Endothelial cell of hepatic sinusoid (primary cell): Measurements from ENCODE around the gene ZNF544.
"Not testable (repeated sequence)": the region's sequence is repeated elsewhere in the genome, so short reads cannot be mapped to it uniquely, and the experiment has no call there.

ENCODE experiments used
- in situ Hi-C: cut with HindIII; loops from 2 replicates; pipeline ENCODE4 v1.10.0; 2017; ENCODE audit warnings: low sequenced_read_pairs

The ZNF544 gene

DNA sequence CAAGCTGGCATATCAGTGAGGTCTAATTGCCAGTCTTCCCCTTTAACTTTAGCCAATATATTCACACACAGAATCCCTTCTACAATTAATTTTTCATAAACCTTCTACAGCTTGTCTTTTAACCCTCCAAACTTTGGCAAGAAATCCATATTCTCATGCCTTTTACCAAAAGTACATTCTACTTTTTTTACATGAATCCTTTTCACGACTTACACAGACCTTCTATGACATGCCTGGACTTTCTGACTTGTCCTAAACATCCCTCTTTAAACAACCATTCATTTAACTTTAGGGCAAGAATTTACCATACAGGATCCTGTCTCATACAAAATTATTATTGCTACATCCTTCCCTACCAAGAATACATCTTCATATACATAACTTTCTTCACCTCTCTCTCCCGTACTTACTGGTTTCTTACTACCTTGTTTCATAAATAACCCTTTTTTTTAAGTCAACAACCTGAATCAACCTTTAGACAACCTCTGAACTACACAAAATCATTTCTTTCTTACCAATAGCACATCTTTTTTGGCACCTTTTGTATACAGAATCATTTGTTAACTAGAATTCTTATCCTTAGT lies 23.5 kb downstream of the ZNF544 start:
- in situ Hi-C loops: no loop called here

DNA sequence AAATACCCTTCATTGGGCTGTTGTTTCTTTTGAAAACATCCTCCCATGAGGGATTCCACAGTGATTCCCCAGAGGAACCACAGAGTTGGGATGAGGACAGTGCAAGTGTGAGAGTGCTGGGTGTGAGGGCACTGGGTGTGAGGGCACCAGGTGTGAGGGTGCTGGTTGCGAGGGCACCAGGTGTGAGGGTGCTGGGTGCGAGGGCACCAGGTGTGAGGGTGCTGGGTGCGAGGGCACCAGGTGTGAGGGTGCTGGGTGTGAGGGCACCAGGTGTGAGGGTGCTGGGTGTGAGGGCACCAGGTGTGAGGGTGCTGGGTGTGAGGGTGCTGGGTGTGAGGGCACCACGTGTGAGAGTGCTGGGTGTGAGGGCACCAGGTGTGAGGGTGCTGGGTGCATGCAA lies 29.5 kb downstream of the ZNF544 start:
- in situ Hi-C loops: not testable (repeated sequence)

DNA sequence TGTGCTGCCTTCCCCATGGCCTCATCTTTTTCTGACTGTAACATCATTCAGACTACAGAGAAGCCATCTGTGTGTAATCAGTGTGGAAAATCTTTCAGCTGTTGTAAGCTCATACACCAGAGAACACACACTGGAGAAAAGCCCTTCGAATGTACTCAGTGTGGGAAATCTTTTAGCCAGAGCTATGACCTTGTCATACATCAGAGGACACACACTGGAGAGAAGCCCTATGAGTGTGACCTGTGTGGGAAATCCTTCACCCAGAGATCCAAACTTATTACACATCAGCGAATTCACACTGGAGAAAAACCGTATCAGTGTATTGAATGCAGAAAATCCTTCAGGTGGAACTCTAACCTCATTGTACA lies 32.9 kb downstream of the ZNF544 start:
- in situ Hi-C loops: loop anchor here (5.0 kb wide), 1 partner anchor 34 kb away; the partner anchor contains the start of gene ZNF544

DNA sequence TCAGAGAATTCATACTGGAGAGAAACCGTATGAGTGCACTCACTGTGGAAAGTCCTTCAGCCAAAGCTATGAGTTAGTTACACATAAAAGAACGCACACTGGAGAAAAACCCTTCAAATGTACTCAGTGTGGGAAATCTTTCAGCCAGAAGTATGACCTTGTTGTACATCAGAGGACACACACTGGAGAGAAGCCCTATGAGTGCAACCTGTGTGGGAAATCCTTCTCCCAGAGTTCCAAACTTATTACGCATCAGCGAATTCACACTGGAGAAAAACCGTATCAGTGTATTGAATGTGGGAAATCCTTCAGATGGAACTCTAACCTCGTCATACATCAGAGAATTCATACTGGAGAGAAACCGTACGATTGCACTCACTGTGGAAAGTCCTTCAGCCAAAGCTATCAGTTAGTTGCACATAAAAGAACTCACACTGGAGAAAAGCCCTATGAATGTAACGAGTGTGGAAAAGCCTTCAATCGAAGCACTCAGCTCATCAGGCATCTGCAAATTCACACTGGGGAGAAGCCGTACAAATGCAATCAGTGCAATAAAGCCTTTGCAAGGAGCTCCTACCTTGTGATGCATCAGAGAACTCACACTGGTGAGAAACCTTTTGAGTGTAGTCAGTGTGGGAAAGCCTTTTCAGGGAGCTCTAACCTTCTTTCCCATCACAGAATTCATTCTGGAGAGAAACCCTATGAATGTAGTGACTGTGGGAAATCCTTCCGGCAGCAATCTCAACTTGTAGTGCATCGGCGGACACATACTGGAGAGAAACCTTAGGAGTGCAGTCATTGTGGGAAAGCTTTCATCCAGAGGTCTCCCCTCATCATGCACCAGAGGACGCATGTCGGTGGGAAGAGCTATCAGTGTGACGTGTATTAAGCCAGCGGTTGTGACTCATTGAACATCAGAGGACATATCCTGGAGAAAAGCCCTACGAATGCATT lies 33.5 kb downstream of the ZNF544 start:
- in situ Hi-C loops: loop anchor here (5.0 kb wide), 1 partner anchor 35 kb away; the partner anchor contains the start of gene ZNF544

DNA sequence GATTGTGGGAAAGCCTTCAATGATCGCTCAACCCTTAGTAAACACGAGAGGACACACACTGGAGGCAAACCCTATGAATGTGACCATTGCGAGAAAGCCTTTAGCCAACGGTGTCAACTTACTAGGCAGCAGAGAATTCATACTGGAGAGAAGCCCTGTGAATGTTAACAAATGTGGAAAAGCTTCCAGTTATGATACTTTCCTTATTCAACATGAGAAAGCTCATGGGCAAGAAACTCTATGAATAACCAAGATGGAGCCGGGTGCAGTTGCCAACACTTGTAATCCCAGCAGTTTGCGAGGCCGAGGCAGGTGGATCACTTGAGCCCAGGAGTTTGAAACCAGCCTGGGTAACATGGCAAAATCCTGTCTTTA lies 34.2 kb downstream of the ZNF544 start:
- in situ Hi-C loops: loop anchor here (5.0 kb wide), 1 partner anchor 36 kb away; the partner anchor contains the start of gene ZNF544

DNA sequence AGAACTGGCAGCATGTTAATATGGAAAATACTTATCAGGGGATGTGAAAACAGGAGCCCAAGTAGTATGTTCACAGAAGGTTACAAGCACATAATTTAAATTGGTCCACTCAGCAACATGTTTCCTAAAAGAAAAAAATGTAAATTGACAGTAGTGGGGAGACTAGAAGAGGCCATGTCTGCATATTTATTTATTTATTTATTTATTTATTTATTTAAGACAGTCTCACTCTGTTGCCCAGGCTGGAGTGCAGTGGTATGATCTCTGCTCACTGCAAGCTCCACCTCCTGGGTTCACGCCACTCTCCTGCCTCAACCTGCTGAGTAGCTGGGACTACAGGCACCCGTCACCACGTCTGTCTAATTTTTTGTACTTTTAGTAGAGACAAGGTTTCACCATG lies 36.4 kb downstream of the ZNF544 start:
- in situ Hi-C loops: no loop called here

DNA sequence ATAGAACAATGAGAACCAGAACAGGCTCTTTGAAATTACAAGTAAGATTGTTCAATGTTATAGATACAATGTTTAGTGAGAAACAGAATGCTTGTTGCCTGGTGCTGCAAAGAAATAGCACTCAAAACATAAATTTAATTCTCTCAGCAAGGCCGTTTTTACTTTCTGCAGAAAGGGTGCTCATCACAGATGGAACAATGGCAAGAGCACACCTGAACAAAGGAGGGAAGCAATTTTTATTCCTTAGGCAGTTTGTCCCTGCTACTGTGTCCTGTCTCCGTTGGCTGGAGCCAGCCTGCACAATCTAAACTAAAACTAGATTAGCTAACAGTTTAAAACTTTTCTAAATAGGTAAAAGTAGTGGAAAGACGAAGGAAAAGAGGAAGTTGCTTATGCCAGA lies 39.6 kb downstream of the ZNF544 start:
- in situ Hi-C loops: no loop called here

DNA sequence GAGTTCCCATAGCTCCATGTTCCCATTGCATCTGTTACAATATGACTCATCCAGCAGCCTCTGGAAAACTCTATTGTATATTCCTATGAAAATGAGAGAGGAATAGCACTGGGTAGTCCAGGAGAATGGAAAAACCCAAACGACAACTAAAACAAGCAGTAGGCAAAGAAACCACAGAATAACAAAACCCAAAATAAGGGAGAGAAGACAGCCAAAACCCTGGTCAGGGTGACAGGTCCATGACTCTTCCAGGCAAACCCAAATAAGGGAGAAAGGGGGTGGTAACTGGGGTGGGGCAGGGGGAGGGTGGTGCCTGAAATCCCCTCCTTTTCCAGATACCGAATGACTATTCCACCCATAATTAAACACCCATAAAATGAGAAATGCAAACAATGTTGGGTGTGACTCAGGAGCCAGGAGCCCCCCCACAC lies 46.1 kb downstream of the ZNF544 start:
- in situ Hi-C loops: loop anchor here (5.0 kb wide), 1 partner anchor 87 kb away; no protein-coding TSS in a partner anchor

DNA sequence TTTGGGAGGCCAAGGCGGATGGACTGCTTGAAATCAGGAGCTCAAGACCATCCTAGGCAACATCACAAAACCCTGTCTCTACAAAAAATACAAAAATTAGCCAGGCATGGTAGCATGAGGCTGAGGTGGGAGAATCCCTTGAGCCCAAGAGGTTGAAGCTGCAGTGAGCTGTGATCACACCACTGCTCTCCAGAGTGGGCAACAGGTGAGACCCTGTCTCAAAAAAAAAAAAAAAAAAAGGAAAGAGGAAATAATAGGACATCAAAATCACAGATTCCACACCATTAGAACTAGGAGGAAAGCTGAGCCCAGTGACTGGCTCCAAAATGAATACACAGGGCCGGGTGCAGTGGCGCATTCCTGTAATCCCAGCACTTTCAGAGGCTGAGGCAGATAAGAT lies 46.9 kb downstream of the ZNF544 start:
- in situ Hi-C loops: no loop called here

DNA sequence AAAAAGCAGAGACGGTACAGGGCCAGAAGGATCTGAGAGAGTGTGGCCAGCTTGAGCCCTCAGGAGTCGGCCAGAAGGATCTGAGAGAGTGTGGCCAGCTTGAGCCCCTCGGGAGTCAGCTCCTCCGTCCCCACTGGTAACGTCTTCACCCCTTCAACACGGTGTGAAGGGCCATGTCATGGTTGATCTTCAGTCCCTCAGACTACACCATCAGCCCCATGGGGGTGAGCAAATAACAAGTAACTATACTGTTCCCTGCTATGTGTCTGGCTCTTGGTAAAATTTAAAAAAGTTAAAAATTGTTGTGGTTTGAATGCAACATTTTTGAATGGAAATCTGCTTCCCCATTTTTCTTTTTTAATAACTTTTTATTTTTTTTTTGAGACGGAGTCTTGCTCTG lies 48.5 kb downstream of the ZNF544 start:
- in situ Hi-C loops: no loop called here

DNA sequence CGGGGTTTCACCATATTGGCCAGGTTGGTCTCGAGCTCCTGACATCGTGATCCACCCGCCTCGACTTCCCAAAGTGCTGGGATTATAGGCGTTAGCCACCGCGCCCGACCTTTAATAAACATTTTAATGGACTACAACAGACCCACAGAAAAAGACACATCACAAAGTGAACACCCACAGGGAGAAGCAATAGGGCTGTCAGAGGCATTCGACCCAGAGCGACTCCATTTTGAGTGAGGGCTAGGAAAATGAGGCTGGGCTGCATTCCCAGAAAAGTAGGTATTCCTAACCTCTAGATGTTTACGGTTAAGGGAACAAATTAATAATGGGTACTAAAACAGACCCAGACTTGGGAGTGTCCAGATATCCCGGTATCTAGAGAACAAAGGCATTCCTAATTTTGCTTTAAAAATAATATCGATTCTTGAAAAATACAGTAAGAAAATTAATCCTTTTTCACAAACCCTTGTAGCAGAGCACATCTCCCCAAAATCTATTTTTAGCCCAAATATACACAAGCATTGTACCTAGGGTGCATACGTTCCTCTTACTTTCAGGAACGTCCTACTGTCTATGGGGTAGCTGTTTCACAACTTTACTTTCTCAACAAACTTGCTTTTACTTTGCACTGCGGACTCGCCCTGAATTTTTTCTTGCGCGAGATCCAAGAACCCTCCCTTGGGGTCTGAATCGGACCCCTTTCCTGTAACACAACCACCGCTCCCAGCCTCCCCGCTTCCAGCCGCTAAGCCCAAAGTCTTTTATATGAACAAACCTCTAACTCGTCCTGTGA lies 49.2 kb downstream of the ZNF544 start:
- in situ Hi-C loops: no loop called here

DNA sequence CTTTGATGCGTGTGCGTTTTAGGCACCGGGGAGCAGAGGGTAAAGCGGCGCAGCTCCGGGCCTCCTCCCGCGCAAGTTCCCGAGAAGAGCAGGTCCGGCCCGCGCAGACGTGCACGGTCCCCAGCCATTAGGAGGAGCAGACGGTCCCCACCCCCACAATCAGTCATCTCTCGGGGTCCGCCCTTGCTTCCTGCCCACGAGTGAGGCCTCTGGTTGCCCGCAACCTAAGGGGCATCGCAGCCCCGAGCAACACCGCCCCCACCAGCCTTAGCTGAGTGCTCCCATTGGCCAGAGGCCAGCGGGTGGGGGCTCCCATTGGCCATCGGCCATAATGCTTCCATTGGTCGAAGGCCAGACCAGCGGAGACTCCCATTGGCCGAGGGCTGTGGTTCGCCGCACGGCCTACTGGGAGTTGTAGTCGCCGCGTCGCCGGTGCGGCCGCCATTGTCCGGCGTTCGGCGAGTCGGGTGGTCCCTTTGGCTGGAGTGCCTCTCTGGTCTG lies 49.9 kb downstream of the ZNF544 start, which contains the start of gene ZNF8:
Gene ZNF8, plus strand, starts transcription at position 415 of the 501 bp plus-strand sequence. CDS start 127 bp downstream, outside the sequence.
- in situ Hi-C loops: no loop called here

DNA sequence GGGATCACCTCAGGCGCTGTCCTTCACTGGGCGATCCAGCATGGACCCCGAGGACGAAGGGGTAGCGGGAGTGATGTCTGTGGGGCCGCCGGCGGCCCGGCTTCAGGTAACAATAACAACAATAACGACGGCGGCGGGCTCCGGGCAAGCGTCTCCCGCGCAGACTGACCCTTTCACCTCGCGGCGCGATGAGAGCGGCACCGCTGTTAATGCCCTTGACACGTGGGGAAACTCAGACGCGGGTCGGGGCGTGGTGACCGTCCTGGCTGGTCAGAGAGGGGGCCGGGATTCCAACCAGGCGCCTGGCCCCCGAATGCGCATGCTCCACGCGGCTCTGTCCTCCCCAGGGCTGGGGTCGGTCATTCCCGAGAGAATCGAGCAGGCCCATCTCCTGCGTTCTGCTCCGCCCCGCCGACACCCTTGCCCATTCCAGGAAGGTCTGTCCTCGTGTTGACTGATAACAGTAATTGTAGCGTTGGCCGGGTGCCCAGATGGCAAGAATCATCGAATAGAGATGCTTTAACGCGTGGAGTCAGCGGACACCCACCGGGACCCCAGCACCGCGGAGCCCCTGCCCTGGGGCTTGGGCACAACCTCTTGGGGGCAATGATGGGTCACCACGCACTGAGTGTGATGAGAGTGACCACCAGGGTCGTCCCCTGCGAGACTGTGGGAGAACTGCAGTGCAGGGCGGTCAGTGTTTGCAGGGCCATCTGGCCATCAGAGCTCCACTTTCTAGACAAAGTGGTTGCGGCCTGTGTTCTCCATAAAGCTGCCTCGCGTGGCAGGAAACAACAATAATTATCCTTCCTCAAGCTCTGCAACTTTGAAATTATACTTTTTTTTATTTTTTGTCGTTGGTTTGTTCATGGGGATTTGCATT lies 50.6 kb downstream of the ZNF544 start:
- in situ Hi-C loops: no loop called here

DNA sequence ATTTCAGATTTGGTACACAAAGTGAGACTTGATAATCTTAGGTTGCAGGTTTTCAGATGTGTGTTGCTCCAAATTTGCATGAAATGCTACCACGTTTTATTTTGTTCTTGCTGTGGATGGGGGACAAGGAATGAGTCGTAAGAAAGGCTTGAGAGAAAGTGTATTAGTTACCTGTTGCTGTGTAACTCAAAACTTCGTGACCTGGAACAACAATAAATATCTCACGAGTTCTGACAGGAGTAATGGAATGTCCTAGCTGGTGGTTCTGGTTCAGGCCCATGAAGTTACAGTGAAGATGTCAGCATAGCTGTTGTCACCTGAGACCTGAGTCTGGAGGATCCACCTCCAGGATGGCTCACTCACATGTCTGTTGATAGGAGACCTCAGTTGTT lies 51.2 kb downstream of the ZNF544 start:
- in situ Hi-C loops: no loop called here

DNA sequence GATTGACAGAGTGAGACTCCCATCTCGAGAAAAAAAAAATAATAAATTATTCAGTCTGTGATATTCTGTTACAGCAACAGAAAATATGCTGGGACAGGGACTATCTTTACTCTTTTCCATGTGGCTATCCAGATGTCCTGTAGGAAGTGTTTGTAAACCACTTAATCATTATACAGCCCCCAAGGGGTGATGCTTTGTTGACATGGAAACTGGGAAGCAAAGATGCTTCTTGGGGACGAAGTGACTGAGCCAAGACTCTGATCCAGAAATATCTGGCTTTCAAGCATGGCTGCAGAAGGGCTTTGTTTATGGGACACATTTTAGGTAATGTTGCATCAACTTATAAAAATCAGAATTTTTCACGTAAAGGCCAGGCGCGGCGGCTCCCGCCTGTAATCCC lies 55.5 kb downstream of the ZNF544 start:
- in situ Hi-C loops: no loop called here

DNA sequence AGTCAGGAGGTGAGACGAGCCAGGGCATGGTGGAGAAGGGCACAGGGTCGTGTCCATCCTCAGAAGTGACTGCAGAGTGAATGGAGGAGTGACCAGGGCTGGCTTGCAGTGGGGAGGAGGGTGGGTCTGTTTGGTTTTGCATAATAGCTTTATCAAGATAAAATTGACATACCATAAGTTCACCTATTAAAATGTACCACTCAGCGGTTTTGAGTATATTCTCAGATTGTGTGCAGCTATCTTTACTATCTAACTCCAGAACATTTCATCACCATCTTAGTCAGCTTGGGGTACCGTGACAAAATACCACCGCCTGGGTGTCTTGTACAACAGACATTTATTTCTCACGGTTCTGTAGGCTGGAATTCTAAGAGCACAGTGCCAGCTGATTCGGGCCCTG lies 63.2 kb downstream of the ZNF544 start:
- in situ Hi-C loops: no loop called here

DNA sequence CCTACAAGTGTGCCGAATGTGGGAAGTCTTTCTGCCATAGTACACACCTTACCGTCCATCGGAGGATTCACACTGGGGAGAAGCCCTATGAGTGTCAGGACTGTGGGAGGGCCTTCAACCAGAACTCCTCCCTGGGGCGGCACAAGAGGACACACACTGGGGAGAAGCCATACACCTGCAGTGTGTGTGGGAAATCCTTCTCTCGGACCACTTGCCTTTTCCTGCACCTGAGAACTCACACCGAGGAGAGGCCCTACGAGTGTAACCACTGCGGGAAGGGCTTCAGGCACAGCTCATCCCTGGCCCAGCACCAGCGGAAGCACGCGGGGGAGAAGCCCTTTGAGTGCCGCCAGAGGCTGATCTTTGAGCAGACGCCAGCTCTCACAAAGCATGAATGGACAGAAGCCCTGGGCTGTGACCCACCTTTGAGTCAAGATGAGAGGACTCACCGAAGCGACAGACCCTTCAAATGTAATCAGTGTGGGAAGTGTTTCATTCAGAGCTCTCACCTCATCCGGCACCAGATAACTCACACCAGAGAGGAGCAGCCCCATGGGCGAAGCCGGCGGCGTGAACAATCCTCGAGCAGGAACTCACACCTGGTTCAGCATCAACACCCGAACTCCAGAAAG lies 66.1 kb downstream of the ZNF544 start:
- in situ Hi-C loops: no loop called here

DNA sequence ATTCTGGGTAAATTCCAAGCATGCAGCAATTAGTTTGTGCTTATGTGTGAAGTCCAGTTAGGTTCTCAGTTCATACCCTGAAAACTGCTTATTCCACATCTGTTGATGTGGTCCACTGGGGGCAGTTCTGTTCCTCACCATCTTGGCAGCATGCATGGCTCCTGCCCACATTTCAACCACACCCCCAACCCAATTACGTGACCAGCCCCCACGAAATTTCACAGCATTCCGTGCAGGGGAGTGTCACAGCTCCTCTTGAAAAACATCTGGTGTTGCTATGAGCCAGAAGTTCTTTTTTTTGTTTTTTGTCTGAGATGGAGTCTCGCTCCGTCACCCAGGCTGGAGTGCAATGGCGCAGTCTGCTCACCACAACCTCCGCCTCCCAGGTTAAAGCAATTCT lies 67.4 kb downstream of the ZNF544 start:
- in situ Hi-C loops: no loop called here

DNA sequence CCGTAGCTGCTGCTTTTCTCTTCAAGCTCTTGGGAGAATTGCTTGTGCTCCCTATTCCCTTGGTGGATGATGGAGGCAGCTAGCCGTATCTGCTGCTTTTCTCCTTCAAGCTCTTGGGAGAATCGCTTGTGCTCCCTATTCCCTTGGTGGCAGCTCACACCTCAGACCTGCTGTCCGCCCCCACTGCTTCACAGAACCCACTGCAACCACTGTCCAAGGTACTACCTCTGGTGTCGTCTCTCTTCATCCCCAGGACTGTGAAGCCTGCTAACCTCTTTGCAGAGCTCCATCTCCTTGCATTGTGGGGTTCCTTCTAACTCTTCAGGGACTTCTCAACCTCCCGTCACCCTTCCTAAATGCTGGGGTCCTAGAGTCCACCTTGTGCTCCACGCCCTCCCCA lies 71.9 kb downstream of the ZNF544 start:
- in situ Hi-C loops: no loop called here

DNA sequence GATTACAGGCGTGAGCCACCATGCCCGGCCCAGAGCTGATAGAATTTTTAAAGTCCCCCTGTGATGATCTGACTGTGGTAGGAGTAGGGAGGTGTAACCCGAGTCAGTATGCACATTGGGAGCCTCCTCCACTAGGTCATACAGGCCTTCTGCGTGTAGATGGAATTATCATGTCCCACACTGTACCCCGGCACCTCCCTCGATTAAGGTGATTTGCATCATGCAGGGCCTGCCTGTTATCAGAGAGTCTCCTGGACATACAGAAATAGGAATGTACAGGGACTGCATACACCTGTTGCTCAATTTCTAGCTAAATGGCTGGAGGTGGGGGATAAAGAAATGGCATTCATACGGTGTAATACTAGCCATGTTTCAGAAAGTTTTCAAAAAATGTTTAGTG lies 75.5 kb downstream of the ZNF544 start:
- in situ Hi-C loops: no loop called here
